Germinal center (tissue), 1 donor: ENCODE data around the gene RAPGEF5.

Experiments used
- DNase-seq: peaks from one replicate; pipeline ENCODE4 v3.0.0; 2012; ENCODE audit warnings: mixed read lengths, low spot score

RAPGEF5 gene

GRCh38 chr7:22256541-22257096 lies 100.3 kb downstream of the RAPGEF5 start:
- DNase-seq = no peak

- no peak for DNase-seq
Measured at GRCh38 chr7:22255834-22256233, 101.1 kb downstream of the RAPGEF5 start.

- no peak for DNase-seq
Measured at GRCh38 chr7:22255342-22255741, 101.6 kb downstream of the RAPGEF5 start.

- DNase-seq = no peak
Measured at GRCh38 chr7:22252936-22253536, 103.9 kb downstream of the RAPGEF5 start.

- DNase-seq = no peak
Measured at GRCh38 chr7:22252016-22252415, 104.9 kb downstream of the RAPGEF5 start.

DNA sequence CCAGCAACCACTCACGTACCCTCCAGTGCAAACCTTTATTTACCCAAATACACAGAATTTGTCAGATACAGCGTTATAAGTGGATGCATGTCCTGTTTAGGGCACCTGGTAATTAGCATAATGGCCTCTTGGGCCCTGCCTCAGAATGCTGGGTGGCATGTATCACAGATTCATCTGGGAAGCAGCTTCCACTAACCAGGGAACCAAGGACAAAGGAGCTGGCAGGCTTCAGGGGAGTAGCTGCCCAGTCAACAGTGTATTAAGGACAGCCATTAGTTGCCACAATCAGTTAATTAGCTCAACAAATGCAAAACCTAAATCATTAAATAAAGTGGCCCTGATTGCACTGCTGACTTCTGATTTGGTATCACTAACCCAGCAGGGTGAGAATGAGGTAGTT lies 105.7 kb downstream of the RAPGEF5 start:
- no peak for DNase-seq

GRCh38 chr7:22250390-22250789 lies 106.6 kb downstream of the RAPGEF5 start:
- DNase-seq = no peak

- DNase-seq = no peak
Measured at GRCh38 chr7:22248111-22248809, 108.7 kb downstream of the RAPGEF5 start.

GRCh38 chr7:22241805-22242390 lies 115.1 kb downstream of the RAPGEF5 start:
- DNase-seq = no peak

DNA sequence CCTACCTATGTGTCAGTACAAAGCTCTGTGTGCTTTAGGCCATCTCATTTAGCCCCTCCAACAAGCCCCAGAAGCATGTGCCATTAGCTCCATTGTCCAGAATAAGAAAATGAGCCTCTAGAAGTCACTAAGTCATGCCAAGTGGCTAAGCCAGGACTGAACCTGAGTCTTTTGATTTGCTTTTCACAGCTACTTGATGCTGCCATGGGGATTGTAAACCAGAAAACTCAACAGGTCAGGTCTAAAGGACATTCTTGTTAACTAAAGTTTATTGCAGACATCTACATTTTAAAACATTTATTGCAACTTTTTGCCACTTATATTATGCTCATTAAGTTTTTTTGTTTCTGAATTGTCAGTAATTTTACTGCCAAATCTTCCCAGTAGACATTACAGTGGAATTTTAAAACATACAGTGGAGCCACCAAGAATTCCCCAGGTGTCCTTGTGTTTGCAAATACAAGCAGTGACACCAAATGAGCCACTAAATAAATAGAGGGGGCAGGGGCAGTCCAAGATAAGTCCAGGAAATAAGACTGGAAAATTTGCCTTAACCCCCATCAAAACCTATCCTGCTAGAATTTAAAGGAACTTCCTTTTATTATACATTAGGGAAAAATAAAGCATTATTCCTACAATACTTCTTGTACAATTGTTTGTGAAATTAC lies 115.9 kb downstream of the RAPGEF5 start:
- DNase-seq = no peak

DNA sequence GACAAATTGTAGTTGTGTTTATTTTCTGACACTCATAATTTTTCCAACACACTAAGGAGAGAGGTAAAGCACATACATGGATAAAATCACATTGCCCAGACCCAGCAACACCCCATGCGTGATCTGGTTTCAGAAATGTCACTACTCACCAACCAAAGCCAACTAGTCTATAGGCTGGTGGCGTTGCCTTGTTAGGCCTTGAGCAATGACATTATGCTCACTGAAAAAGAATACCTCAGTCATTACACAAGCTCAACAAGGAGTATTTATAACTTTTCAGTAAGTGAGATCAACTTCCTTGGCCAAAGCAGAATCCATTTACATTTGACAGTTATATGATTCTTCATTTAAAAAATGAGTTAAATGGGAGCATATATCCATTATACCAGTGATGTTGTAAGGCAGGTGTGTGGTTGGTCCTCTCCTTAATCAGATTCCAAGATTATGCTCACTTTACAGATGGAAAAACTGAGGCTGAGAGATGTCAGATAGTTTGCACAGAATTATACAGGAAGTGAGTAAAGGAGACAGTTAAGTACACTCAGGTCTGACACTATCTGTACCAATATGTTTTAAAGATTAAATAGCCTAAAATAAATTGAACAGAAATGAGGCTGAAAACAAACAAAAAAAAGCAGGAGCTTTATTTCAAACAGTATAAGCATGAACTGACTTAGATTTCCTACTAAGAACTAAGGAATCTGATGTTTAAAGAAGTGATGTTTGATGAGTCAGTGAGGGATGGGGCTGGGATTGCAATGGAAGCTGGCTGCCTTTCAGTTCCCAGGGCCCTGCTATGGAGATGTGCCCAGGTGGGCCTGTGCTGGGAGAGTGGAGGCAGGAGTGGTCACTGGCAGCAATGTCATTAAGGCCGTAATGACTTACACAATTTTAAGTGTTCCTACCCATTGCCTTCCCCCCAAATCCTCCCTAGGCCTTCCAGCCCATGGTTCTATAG lies 118.3 kb downstream of the RAPGEF5 start:
- no peak for DNase-seq

GRCh38 chr7:22235134-22235533 lies 121.8 kb downstream of the RAPGEF5 start:
- DNase-seq = no peak

DNA sequence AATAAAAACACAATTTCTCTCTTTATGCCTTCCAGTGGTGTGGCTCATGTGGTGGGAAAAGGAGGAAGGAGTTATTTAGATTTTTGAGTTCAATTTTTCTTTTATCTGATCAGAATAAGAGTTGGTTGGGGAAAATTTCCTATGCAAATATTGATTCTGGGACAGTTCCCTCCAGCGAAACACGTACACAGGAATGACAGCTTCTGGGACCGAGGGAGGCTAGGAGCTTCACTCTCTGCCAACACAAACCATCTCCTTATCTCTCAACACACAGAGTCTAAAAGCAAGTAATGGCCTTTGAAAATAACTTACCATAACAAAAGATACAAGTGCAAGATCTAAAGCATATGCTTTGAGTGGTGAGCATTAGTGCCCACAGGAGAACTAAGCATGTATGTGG lies 122.7 kb downstream of the RAPGEF5 start:
- DNase-seq = no peak

GRCh38 chr7:22231806-22232205 lies 125.1 kb downstream of the RAPGEF5 start:
- DNase-seq = no peak

- no peak for DNase-seq
Measured at GRCh38 chr7:22231141-22231540, 125.8 kb downstream of the RAPGEF5 start.

DNA sequence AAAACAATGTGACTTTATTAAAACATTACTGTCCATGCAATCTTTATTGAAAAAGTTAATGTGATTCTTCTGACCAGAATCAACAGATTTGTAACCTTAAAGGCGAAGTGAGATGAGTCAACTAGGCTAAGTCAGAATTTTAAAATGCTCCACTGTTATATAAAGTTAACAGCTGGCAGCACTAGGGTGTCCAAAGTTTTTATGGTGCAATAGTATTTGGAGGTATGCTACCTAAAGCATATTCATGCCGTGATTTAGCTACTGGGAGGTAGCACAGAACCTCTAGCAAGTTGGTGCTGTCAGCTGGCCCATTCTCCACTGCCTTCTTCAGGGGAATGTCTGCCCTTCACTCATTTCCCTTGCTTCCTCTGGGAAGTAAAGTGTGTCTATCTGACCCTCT lies 126.7 kb downstream of the RAPGEF5 start:
- DNase-seq = no peak

- no peak for DNase-seq
Measured at GRCh38 chr7:22229148-22229547, 127.8 kb downstream of the RAPGEF5 start.

GRCh38 chr7:22223807-22224206 lies 133.1 kb downstream of the RAPGEF5 start:
- no peak for DNase-seq

DNA sequence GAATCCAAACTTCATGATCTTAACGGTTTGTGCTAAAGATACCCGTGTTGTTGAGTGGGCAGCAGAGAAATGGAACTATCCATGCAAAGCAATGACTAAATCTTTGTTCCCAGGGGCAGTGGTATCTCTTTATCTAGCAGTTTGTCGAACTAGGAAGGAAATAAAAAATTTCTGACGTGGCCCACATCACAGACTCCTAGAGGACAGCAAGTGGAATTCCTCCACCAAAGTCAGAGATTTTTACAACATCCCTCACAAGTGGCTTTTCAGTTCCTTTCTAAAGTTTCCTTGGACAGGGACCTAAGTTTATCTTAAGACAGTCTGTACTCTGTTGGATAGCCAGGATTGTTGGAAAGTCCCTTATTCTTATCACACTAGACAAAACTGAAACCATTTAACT lies 136.0 kb downstream of the RAPGEF5 start:
- DNase-seq = no peak

- DNase-seq = no peak
Measured at GRCh38 chr7:22219739-22220493, 137.0 kb downstream of the RAPGEF5 start.

- DNase-seq = no peak
Measured at GRCh38 chr7:22219036-22219435, 137.9 kb downstream of the RAPGEF5 start.
